ENCODE measurements around the gene VKORC1.

DNA sequence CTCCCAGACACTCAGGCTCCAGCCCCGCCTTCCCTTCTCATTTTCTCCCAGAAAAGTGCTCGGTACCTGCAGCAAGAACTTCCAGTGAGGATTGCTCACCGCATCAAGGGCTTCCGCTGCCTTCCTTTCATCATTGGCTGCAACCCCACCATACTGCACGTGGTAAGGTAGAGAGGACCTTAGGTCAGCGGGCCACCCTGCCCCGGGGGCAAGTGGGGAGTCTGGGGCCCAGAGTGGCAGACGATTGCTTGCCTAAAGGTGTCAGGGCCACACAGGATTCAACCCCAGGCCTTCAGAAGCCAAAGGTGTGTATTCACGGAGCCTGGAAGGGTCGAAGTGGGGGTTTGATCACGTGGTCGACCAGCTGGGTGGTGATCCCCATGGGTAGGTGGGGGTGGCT is 15.0 kb upstream of the VKORC1 start:
- TF ChIP-seq, protein P1, sequence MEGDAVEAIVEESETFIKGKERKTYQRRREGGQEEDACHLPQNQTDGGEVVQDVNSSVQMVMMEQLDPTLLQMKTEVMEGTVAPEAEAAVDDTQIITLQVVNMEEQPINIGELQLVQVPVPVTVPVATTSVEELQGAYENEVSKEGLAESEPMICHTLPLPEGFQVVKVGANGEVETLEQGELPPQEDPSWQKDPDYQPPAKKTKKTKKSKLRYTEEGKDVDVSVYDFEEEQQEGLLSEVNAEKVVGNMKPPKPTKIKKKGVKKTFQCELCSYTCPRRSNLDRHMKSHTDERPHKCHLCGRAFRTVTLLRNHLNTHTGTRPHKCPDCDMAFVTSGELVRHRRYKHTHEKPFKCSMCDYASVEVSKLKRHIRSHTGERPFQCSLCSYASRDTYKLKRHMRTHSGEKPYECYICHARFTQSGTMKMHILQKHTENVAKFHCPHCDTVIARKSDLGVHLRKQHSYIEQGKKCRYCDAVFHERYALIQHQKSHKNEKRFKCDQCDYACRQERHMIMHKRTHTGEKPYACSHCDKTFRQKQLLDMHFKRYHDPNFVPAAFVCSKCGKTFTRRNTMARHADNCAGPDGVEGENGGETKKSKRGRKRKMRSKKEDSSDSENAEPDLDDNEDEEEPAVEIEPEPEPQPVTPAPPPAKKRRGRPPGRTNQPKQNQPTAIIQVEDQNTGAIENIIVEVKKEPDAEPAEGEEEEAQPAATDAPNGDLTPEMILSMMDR (IDR thresholded peaks at IDR 0.05) = no peak
- TF ChIP-seq ZFX (IDR thresholded peaks at IDR 0.05; ENCODE audit: borderline replicate concordance) = no peak

Measured in 22Rv1 (cell line).